Measurements from ENCODE around the gene DPP6.
"Not testable (repeated sequence)": the region's sequence is repeated elsewhere in the genome, so short reads cannot be mapped to it uniquely, and the experiment has no call there.

The DPP6 gene

GRCh38 chr7:154675560-154675959 lies 623.4 kb downstream of the DPP6 start:
- Histone ChIP-seq H3K4me3 (ENCODE audit: low read depth, low read length) (no peak overlapping the region), H3K4me1 (peaks cover 38% of the 10 kb centered on the region), H3K27me3 (no peaks in the 10 kb centered on the region), H3K36me3 (peaks cover 5% of the 10 kb centered on the region; the same call in 1 of the 2 replicates), H3K9me3 (no peaks in the 10 kb centered on the region; the same call in 1 of the 2 replicates)
- no peak for DNase-seq
- TF ChIP-seq CTCF (IDR thresholded peaks at IDR 0.05; ENCODE audit: low read depth, low read length) = no peak

GRCh38 chr7:154676033-154676421 lies 623.8 kb downstream of the DPP6 start:
- not testable (repeated sequence) for H3K27me3 ChIP-seq; H3K9me3 ChIP-seq; DNase-seq; H3K4me3 ChIP-seq (ENCODE audit: low read depth, low read length); H3K36me3 ChIP-seq
- H3K4me1 ChIP-seq = peaks cover 35% of the 10 kb centered on the region

- Histone ChIP-seq H3K4me3 (ENCODE audit: low read depth, low read length) (no peak overlapping the region), H3K27me3 (no peaks in the 10 kb centered on the region), H3K9me3 (no peaks in the 10 kb centered on the region; the same call in 1 of the 2 replicates), H3K4me1 (peaks cover 30% of the 10 kb centered on the region), H3K36me3 (peaks cover under 1% of the 10 kb centered on the region; the same call in 1 of the 2 replicates)
- no peak for DNase-seq
- TF ChIP-seq CTCF (IDR thresholded peaks at IDR 0.05; ENCODE audit: low read depth, low read length) = no peak
These were observed 624.4 kb downstream of the DPP6 start for GRCh38 chr7:154676422-154677073.

GRCh38 chr7:154677454-154677853 lies 625.3 kb downstream of the DPP6 start:
- Histone ChIP-seq H3K36me3 (no peaks in the 10 kb centered on the region), H3K27me3 (no peaks in the 10 kb centered on the region), H3K9me3 (no peaks in the 10 kb centered on the region; the same call in 1 of the 2 replicates), H3K4me3 (ENCODE audit: low read depth, low read length) (no peak overlapping the region), H3K4me1 (peaks cover 35% of the 10 kb centered on the region)
- no peak for TF ChIP-seq CTCF (IDR thresholded peaks at IDR 0.05; ENCODE audit: low read depth, low read length)
- DNase-seq = no peak

GRCh38 chr7:154678001-154678550 lies 625.9 kb downstream of the DPP6 start:
- not testable (repeated sequence) for H3K27me3 ChIP-seq; H3K9me3 ChIP-seq; H3K36me3 ChIP-seq; H3K4me3 ChIP-seq (ENCODE audit: low read depth, low read length); DNase-seq
- peaks cover 39% of the 10 kb centered on the region for H3K4me1 ChIP-seq

- Histone ChIP-seq H3K9me3 (no peaks in the 10 kb centered on the region), H3K4me1 (peaks cover 49% of the 10 kb centered on the region), H3K36me3 (no peaks in the 10 kb centered on the region), H3K27me3 (no peaks in the 10 kb centered on the region), H3K4me3 (ENCODE audit: low read depth, low read length) (no peak overlapping the region)
- TF ChIP-seq CTCF (IDR thresholded peaks at IDR 0.05; ENCODE audit: low read depth, low read length) = no peak
- no peak for DNase-seq
These were observed 627.3 kb downstream of the DPP6 start for GRCh38 chr7:154679379-154680053.

Data from BE2C (cell line).